Esophagus squamous epithelium (tissue), 5 donors: ENCODE measurements around the gene DHH. TPM values are rescaled to one million over a fixed set of nuclear protein-coding genes. Genes with fewer than 3 reads are reported as not detected.

Source experiments
- DNase-seq: peaks from one replicate; lab custom pipeline; 2025; lab: John Stamatoyannopoulos, UW
- H3K27ac ChIP-seq, 4 donors: fragments of 200-600 bp; sonication (generic); one replicate each; pipeline ENCODE4 v1.5.1; 2016 to 2019; ENCODE audit warnings: mild to moderate bottlenecking in 1 of 4
- H3K27me3 ChIP-seq, 4 donors: fragments of 200-600 bp; sonication (generic); 1 replicate in 3 of 4; 2 replicates in 1 of 4; pipeline versions ENCODE4 v1.5.1 to v1.6.0; 2017 to 2021; ENCODE audit warnings: antibody characterized with exemption in 1 of 4
- H3K36me3 ChIP-seq, 3 donors: fragments of 200-600 bp; sonication (generic); one replicate each; pipeline ENCODE4 v1.5.1; 2016 to 2019
- H3K4me1 ChIP-seq, 3 donors: fragments of 200-600 bp; sonication (generic); one replicate each; pipeline ENCODE4 v1.5.1; 2017 to 2019
- H3K4me3 ChIP-seq, 4 donors: fragments of 200-600 bp; sonication (generic); 1 replicate in 3 of 4; 2 replicates in 1 of 4; pipeline ENCODE4 v1.5.1; 2016 to 2019; ENCODE audit warnings: mild to moderate bottlenecking in 2 of 4, moderate library complexity in 1 of 4
- H3K9me3 ChIP-seq, 3 donors: fragments of 200-600 bp; sonication (generic); one replicate each; pipeline ENCODE4 v1.5.1; 2016 to 2019
- CTCF ChIP-seq, 6 experiments: fragments of 450-650 bp in 4 of 6; fragments of 200-600 bp in 2 of 6; sonication (generic) in 2 of 6; IDR thresholded peaks; one replicate each; pipeline ENCODE4 v1.5.1; 2016 to 2019; ENCODE audit warnings: antibody characterized with exemption in 6 of 6, mild to moderate bottlenecking in 4 of 6, moderate library complexity in 4 of 6
- POLR2A ChIP-seq, 4 donors: fragments of 450-650 bp; IDR thresholded peaks; one replicate each; pipeline ENCODE4 v1.6.1; 2017; ENCODE audit warnings: antibody characterized with exemption in 4 of 4, mild to moderate bottlenecking in 4 of 4, moderate library complexity in 3 of 4
- WGBS, 2 donors: methylation state at CpG; one replicate each; pipeline ENCODE4 v1.1.5; 2018; 5-methylcytosine and 5-hydroxymethylcytosine counted together
- intact Hi-C: fragments of 100-400 bp; cut with DNase I; formaldehyde crosslinking; loops from one replicate; pipeline ENCODE4 v1.15.0; 2022
- total RNA-seq, 4 donors: library from RNA; depleted of rRNA; stranded (reverse); fragments of >200 nt; gene quantifications; one replicate each; pipeline ENCODE4 v1.1.0, GENCODE V29; 2016
- donor health status: DM: yes; HTN: yes; CAD: no.

DHH gene
- total RNA-seq, 4 donors from 2014 or later = 0.19 to 0.31 (median 0.21) TPM; not detected in 1

- Histone ChIP-seq H3K4me1 (no peaks in the 10 kb centered on the region), H3K9me3 (no peaks in the 10 kb centered on the region), H3K4me3 (no peak overlapping the region), H3K27ac (no peak overlapping the region), H3K27me3 (no peaks in the 10 kb centered on the region), H3K36me3 (peaks cover 72 to 100% (median 83%) of the 10 kb centered on the region in 3 donors)
- no peak for DNase-seq
- TF ChIP-seq CTCF (IDR thresholded peaks at IDR 0.05) = no peak
- no peak for TF ChIP-seq POLR2A (IDR thresholded peaks at IDR 0.05)
- 91 to 96% methylated on average over 12 to 14 of the region's 14 CpGs for WGBS, 2 donors
- intact Hi-C loops = no loop called here
Observed at GRCh38 chr12:49040364-49040855, 54.2 kb downstream of the DHH start.

- no peak overlapping the region for H3K4me3 ChIP-seq
- H3K4me1 ChIP-seq = no peaks in the 10 kb centered on the region
- H3K27me3 ChIP-seq = no peaks in the 10 kb centered on the region
- DNase-seq = no peak
- WGBS, 2 donors = 87 to 90% methylated on average over 11 to 20 of the region's 30 CpGs
- H3K9me3 ChIP-seq = no peaks in the 10 kb centered on the region
- no peak overlapping the region for H3K27ac ChIP-seq
- no peak for TF ChIP-seq CTCF (IDR thresholded peaks at IDR 0.05)
- H3K36me3 ChIP-seq = peaks cover 73 to 100% (median 86%) of the 10 kb centered on the region in 3 donors
- intact Hi-C loops = no loop called here
Observed at GRCh38 chr12:49039421-49040363, 54.9 kb downstream of the DHH start.

GRCh38 chr12:49038291-49038955 lies 56.2 kb downstream of the DHH start:
- intact Hi-C loops = no loop called here
- Histone ChIP-seq H3K4me3 (no peak overlapping the region), H3K4me1 (no peaks in the 10 kb centered on the region), H3K36me3 (peaks cover 78 to 100% (median 87%) of the 10 kb centered on the region in 3 donors), H3K9me3 (no peaks in the 10 kb centered on the region), H3K27ac (no peak overlapping the region), H3K27me3 (no peaks in the 10 kb centered on the region)
- TF ChIP-seq POLR2A (IDR thresholded peaks at IDR 0.05) (no peak), CTCF (IDR thresholded peaks at IDR 0.05) (no peak)
- 83 to 86% methylated on average over 4 to 13 of the region's 20 CpGs for WGBS, 2 donors
- DNase-seq = no peak

- H3K27me3 ChIP-seq = no peaks in the 10 kb centered on the region
- H3K27ac ChIP-seq = no peak overlapping the region
- H3K9me3 ChIP-seq = no peaks in the 10 kb centered on the region
- TF ChIP-seq CTCF (IDR thresholded peaks at IDR 0.05) (no peak), POLR2A (IDR thresholded peaks at IDR 0.05) (no peak)
- intact Hi-C loops = no loop called here
- H3K4me3 ChIP-seq = no peak overlapping the region
- H3K36me3 ChIP-seq = peaks cover 78 to 100% (median 87%) of the 10 kb centered on the region in 3 donors
- WGBS, 2 donors = 86% methylated on average over 5 of the region's 7 CpGs; no CpG with 5 or more reads in 1 of the 2 donors
- no peaks in the 10 kb centered on the region for H3K4me1 ChIP-seq
- no peak for DNase-seq
Observed at GRCh38 chr12:49037947-49038237, 56.7 kb downstream of the DHH start.
